ENCODE data around the gene OR1S2.

OR1S2 gene

GRCh38 chr11:58177409-58178054 lies 26.4 kb downstream of the OR1S2 start:
- no peak for DNase-seq (ENCODE audit: low read depth in 2 of 2)
- no peak overlapping the region for H3K4me3 ChIP-seq (replicated peaks in 1 of 2; ENCODE audit: low read depth in 2 of 2, low read length in 2 of 2)
- TF ChIP-seq, protein P1, sequence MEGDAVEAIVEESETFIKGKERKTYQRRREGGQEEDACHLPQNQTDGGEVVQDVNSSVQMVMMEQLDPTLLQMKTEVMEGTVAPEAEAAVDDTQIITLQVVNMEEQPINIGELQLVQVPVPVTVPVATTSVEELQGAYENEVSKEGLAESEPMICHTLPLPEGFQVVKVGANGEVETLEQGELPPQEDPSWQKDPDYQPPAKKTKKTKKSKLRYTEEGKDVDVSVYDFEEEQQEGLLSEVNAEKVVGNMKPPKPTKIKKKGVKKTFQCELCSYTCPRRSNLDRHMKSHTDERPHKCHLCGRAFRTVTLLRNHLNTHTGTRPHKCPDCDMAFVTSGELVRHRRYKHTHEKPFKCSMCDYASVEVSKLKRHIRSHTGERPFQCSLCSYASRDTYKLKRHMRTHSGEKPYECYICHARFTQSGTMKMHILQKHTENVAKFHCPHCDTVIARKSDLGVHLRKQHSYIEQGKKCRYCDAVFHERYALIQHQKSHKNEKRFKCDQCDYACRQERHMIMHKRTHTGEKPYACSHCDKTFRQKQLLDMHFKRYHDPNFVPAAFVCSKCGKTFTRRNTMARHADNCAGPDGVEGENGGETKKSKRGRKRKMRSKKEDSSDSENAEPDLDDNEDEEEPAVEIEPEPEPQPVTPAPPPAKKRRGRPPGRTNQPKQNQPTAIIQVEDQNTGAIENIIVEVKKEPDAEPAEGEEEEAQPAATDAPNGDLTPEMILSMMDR (IDR thresholded peaks at IDR 0.05; ENCODE audit: low read depth, low read length): no peak

DNA sequence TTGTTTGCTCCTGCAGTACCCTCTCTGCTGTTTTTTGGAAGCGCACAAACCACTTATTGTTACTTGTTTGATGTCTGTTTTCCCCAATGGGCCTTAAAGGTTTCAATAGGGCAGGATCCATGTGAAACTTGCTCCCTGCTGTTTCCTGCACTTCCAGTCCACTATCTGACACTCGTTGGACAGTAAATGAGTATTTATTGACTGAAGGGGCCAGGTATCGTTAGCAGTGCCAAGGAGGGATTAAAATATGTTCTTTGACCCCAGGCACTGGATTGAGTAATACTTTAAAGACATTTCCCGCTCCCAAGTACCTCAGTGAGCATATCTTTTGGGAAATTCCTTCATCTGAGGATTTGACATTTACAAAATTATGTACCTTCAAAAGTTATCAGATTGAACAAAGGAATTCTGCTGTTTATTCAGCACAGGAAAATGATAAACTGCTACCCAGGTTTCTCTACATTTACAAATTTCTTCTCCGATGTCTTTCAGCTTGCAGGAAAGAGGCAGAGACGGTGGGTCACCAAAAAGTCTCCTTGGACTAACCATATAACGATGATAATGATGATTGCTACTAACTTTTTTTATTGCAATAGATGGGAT lies 38.3 kb downstream of the OR1S2 start:
- TF ChIP-seq, protein P1 (IDR thresholded peaks at IDR 0.05; ENCODE audit: low read depth, low read length): no peak
- DNase-seq (ENCODE audit: low read depth in 2 of 2): no peak

DNA sequence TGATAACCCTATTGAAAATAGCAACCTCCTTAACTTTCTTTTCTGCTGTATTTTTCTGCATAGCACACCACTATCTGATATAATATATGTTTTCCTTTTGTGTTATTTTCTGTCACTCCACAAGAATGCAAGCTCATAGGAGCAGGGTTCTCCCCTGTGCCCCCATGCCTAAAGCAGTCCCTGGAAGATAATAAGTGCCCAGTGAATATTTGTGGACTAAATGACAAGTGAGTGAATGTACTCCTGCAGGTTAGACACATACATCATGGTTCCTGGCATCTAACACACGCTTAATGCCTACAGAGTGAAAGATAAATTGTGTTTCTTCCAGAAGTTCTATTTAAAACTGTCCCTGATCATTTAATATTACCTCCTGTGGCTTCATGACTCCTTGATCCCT lies 39.0 kb downstream of the OR1S2 start:
- no peak for DNase-seq (ENCODE audit: low read depth in 2 of 2)
- no peak overlapping the region for H3K4me3 ChIP-seq (replicated peaks in 1 of 2; ENCODE audit: low read depth in 2 of 2, low read length in 2 of 2)
- TF ChIP-seq, protein P1 (IDR thresholded peaks at IDR 0.05; ENCODE audit: low read depth, low read length): no peak

More for the DNA sequence above, 38.3 kb downstream of the OR1S2 start:
- no peak overlapping the region for H3K4me3 ChIP-seq (replicated peaks in 1 of 2; ENCODE audit: low read depth in 2 of 2, low read length in 2 of 2)

GRCh38 chr11:58164389-58164788 lies 39.6 kb downstream of the OR1S2 start:
- H3K4me3 ChIP-seq (replicated peaks in 1 of 2; ENCODE audit: low read depth in 2 of 2, low read length in 2 of 2): no peak overlapping the region
- DNase-seq (ENCODE audit: low read depth in 2 of 2): no peak
- TF ChIP-seq, protein P1 (IDR thresholded peaks at IDR 0.05; ENCODE audit: low read depth, low read length): no peak

All from cardiac fibroblast (primary cell).